Aorta (tissue), 5 donors: ENCODE data around the gene TOP1. TPM values are rescaled to one million over a fixed set of nuclear protein-coding genes. Genes with fewer than 3 reads are reported as not detected.

ENCODE experiments used
- ATAC-seq: fragments of 200-7000 bp; cut with Tn5 transposase; one replicate; pipeline ENCODE4 v1.9.1; 2022; ENCODE audit warnings: moderate library complexity; ENCODE audit not compliant: low FRiP score
- DNase-seq, 2 donors: peaks; one replicate each; pipeline ENCODE4 v3.0.0-alpha.2; 2020
- H3K27ac ChIP-seq, 2 donors: one replicate each; pipeline ENCODE4 v1.5.1; 2013; ENCODE audit warnings: low read length in 2 of 2, mild to moderate bottlenecking in 2 of 2, moderate library complexity in 2 of 2, control low read depth in 1 of 2, inconsistent platforms in 1 of 2, low read depth in 1 of 2
- H3K27me3 ChIP-seq, 2 donors: one replicate each; pipeline ENCODE4 v1.6.1; 2013; ENCODE audit warnings: control low read depth in 1 of 2, low read length in 1 of 2, mild to moderate bottlenecking in 1 of 2, moderate library complexity in 1 of 2; ENCODE audit not compliant: insufficient read depth in 2 of 2, control insufficient read depth in 1 of 2
- H3K36me3 ChIP-seq, 2 donors: one replicate each; pipeline ENCODE4 v1.6.1; 2013; ENCODE audit warnings: control low read depth in 1 of 2, low read length in 1 of 2, mild to moderate bottlenecking in 1 of 2; ENCODE audit not compliant: insufficient read depth in 2 of 2, control insufficient read depth in 1 of 2
- H3K4me1 ChIP-seq, 2 donors: one replicate each; pipeline ENCODE4 v1.6.1; 2013; ENCODE audit warnings: low read length in 2 of 2, control low read depth in 1 of 2, mild to moderate bottlenecking in 1 of 2, moderate library complexity in 1 of 2; ENCODE audit not compliant: insufficient read depth in 2 of 2, control insufficient read depth in 1 of 2
- H3K4me3 ChIP-seq, 2 donors: one replicate each; pipeline ENCODE4 v1.5.1; 2013; ENCODE audit warnings: low read length in 2 of 2, control low read depth in 1 of 2, mild to moderate bottlenecking in 1 of 2
- H3K9me3 ChIP-seq: one replicate; pipeline ENCODE4 v1.6.1; 2013; ENCODE audit warnings: mild to moderate bottlenecking, low read length; ENCODE audit not compliant: control insufficient read depth
- WGBS, 2 donors: extraction: QIAGEN DNeasy Blood & Tissue Kit; methylation state at CpG; one replicate each; pipeline ENCODE4 v1.1.7; 2013; 5-methylcytosine and 5-hydroxymethylcytosine counted together
- intact Hi-C, 2 donors: fragments of 100-400 bp; cut with DNase I; formaldehyde crosslinking; loops; one replicate each; pipeline versions ENCODE4 v1.14.2 to v1.15.0; 2022
- polyA plus RNA-seq, 2 donors: library from polyadenylated mRNA; stranded (reverse); fragments of 200-250 nt; gene quantifications; one replicate each; pipeline ENCODE4 v1.2.3, GENCODE V29; 2013
- total RNA-seq, 2 donors: library from RNA; stranded (reverse); fragmentation: NEBNext Ultra II Directional; extraction: Animal tissue kit (Norgen Biotek cat#: 25700); gene quantifications; one replicate each; pipeline ENCODE4 v1.2.1, GENCODE V29; 2021
- donor health status: healthy with polysubstance abuse.
- donor health status: Bipolar disorder and iron deficiency.
- donor health status: DM: no; HTN: no; CAD: no.
- donor health status: DM: no; HTN: no; CAD: no.
- donor health status: DM: yes; HTN: yes; CAD: no.

The TOP1 gene
- total and polyA plus RNA-seq, 4 donors: 15.6 to 32.4 (median 24.1) TPM

- DNase-seq: peak; percentile 87 to 89
- Histone ChIP-seq H3K9me3 (no peaks in the 10 kb centered on the region), H3K27ac (no peak overlapping the region), H3K4me1 (no peaks in the 10 kb centered on the region), H3K27me3 (no peaks in the 10 kb centered on the region), H3K36me3 (no peaks in the 10 kb centered on the region), H3K4me3 (no peak overlapping the region)
- intact Hi-C loops: loop anchor here (2.0 to 5.0 kb wide), 2 partner anchors 87 to 104 kb away; no protein-coding TSS in a partner anchor
- WGBS, 2 donors: 28 to 31% methylated on average over 10 of the region's 10 CpGs
- peak; percentile 92 for ATAC-seq
Measured at GRCh38 chr20:40990542-40991120, 38.0 kb upstream of the TOP1 start.

DNA sequence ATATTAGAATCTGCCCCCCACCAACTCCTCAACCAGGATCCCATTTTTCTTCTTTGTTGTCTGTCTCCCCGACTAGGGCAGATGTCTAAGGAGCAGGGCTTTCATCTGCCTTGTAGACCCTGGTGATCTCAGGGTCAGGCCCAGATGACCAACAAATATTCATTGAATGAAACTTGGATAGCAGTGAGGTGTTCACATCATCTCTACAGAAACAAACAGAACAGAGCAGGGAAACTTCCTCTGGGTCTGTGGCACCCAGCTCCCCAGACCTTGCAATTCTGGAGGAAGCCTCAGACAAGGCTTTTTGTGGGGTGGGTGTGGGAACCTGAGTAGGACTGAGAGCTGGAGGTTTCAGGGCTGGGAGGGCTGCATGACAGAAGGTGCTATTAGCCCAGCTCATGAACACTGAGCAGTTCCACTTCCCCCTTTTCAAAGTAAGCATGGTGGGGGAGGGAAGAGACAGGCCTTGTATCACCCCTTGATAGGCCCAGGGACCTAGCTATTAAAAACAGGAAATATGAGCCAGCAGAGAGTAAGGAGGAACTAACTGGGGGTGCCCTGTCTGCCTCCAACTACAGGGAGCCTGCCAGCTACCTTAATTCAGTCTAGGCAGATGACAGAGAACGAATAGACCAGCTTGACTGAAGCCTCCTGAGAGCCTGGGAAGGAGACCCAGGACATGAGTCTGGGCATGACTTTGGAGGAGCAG is 37.3 kb upstream of the TOP1 start:
- intact Hi-C loops: loop anchor here (2.0 to 5.0 kb wide), 2 partner anchors 86 to 103 kb away; no protein-coding TSS in a partner anchor
- Histone ChIP-seq H3K27ac (no peak overlapping the region), H3K27me3 (no peaks in the 10 kb centered on the region), H3K4me3 (no peak overlapping the region), H3K36me3 (no peaks in the 10 kb centered on the region), H3K9me3 (no peaks in the 10 kb centered on the region), H3K4me1 (no peaks in the 10 kb centered on the region)
- WGBS, 2 donors: 91 to 92% methylated on average over 2 of the region's 2 CpGs
- ATAC-seq (peak; percentile 42), DNase-seq (peak in 1 of 2 donors; percentile 63)

DNA sequence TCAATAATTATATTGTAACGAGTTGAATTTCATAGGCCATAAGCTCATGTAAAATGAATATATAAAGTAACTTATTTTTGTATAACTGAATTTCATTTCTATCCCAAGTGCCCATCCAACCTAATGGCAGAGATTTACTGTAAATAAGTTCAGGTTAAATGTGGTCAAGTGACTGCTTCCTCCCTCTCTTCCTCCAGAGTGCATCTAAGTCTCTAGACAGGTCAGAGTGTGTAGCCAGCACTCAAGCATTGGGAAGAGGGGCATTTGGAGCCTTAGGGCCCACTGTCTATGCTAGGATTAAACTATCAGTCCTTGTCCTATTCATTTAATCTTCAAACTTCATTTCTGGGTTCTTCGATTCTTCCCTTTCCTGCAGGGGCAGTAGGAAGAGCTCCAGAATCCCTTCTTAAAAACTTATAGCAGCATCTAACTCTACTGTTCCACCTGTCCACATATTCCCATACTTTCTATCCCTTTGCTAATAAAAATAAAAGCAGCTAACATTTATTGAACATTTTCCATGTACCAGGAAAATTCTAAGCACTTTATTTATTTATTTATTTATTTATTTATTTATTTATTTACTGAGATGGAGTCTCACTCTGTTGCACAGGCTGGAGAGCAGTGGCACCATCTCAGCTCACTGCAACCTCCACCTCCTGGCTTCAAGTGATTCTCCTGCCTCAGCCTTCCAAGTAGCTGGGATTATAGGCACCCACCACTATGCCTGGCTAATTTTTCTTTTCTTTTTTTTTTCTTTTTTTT is 36.1 kb upstream of the TOP1 start:
- Histone ChIP-seq H3K27me3 (no peaks in the 10 kb centered on the region), H3K36me3 (no peaks in the 10 kb centered on the region), H3K4me1 (no peaks in the 10 kb centered on the region), H3K4me3 (no peak overlapping the region), H3K9me3 (no peaks in the 10 kb centered on the region), H3K27ac (no peak overlapping the region)
- no peak for DNase-seq
- 98 to 99% methylated on average over 2 of the region's 2 CpGs for WGBS, 2 donors
- no peak for ATAC-seq
- intact Hi-C loops: loop anchor here (5.0 kb wide), 1 partner anchor 85 kb away; no protein-coding TSS in a partner anchor

GRCh38 chr20:40993794-40994540 is 34.7 kb upstream of the TOP1 start:
- no peak overlapping the region for H3K27ac ChIP-seq
- ATAC-seq (no peak), DNase-seq (no peak)
- H3K4me1 ChIP-seq: no peaks in the 10 kb centered on the region
- intact Hi-C loops: loop anchor here (5.0 kb wide), 1 partner anchor 83 kb away; no protein-coding TSS in a partner anchor
- no peaks in the 10 kb centered on the region for H3K36me3 ChIP-seq
- no peak overlapping the region for H3K4me3 ChIP-seq
- no peaks in the 10 kb centered on the region for H3K27me3 ChIP-seq
- H3K9me3 ChIP-seq: no peaks in the 10 kb centered on the region
- 92 to 95% methylated on average over 5 of the region's 5 CpGs for WGBS, 2 donors

- intact Hi-C loops: no loop called here
- H3K4me3 ChIP-seq: no peak overlapping the region
- H3K27ac ChIP-seq: no peak overlapping the region
- 39 to 66% methylated on average over 1 of the region's 1 CpG for WGBS, 2 donors
- H3K27me3 ChIP-seq: no peaks in the 10 kb centered on the region
- ATAC-seq: no peak
- H3K4me1 ChIP-seq: no peaks in the 10 kb centered on the region
- no peak for DNase-seq
- no peaks in the 10 kb centered on the region for H3K36me3 ChIP-seq
- H3K9me3 ChIP-seq: no peaks in the 10 kb centered on the region
Measured at GRCh38 chr20:40996326-40996725, 32.3 kb upstream of the TOP1 start.

GRCh38 chr20:40997116-40997515 is 31.5 kb upstream of the TOP1 start:
- H3K4me1 ChIP-seq: no peaks in the 10 kb centered on the region
- no peak overlapping the region for H3K4me3 ChIP-seq
- H3K27me3 ChIP-seq: no peaks in the 10 kb centered on the region
- intact Hi-C loops: no loop called here
- ATAC-seq (no peak), DNase-seq (no peak)
- WGBS, 2 donors: 91 to 95% methylated on average over 6 of the region's 6 CpGs
- no peaks in the 10 kb centered on the region for H3K36me3 ChIP-seq
- H3K27ac ChIP-seq: no peak overlapping the region
- no peaks in the 10 kb centered on the region for H3K9me3 ChIP-seq

GRCh38 chr20:40999841-41000240 is 28.8 kb upstream of the TOP1 start:
- WGBS, 2 donors: 94 to 95% methylated on average over 4 of the region's 4 CpGs
- Histone ChIP-seq H3K27ac (no peak overlapping the region), H3K36me3 (no peaks in the 10 kb centered on the region), H3K27me3 (no peaks in the 10 kb centered on the region), H3K9me3 (no peaks in the 10 kb centered on the region), H3K4me3 (no peak overlapping the region), H3K4me1 (no peaks in the 10 kb centered on the region)
- no peak for DNase-seq
- intact Hi-C loops: no loop called here
- no peak for ATAC-seq

- no peaks in the 10 kb centered on the region for H3K27me3 ChIP-seq
Measured at GRCh38 chr20:41000628-41001027, 28.0 kb upstream of the TOP1 start.

More at GRCh38 chr20:41000628-41001027, 28.0 kb upstream of the TOP1 start:
- DNase-seq (no peak), ATAC-seq (no peak)
- intact Hi-C loops: no loop called here
- H3K36me3 ChIP-seq: no peaks in the 10 kb centered on the region
- no peak overlapping the region for H3K27ac ChIP-seq
- no peaks in the 10 kb centered on the region for H3K9me3 ChIP-seq
- H3K4me1 ChIP-seq: no peaks in the 10 kb centered on the region
- WGBS, 2 donors: 72 to 82% methylated on average over 2 of the region's 2 CpGs
- H3K4me3 ChIP-seq: no peak overlapping the region
